GM12878 (cell line): ENCODE results near the gene UBE2E2.

ENCODE experiments used
- CREB1 ChIP-seq: IDR thresholded peaks from 2 replicates; pipeline ENCODE4 v1.6.1; 2012; ENCODE audit warnings: low read depth, mild to moderate bottlenecking, inconsistent platforms
- EP300 ChIP-seq, 2 experiments: fragments of 150-350 bp in 1 of 2; IDR thresholded peaks; 2 replicates each; pipeline ENCODE4 v1.6.1; 2011 to 2012; ENCODE audit warnings: low read depth in 2 of 2, low read length in 2 of 2, borderline replicate concordance in 1 of 2, improper control_type of control experiment in 1 of 2, inconsistent platforms in 1 of 2; ENCODE audit not compliant: control insufficient read depth in 1 of 2
- EZH2 ChIP-seq: IDR thresholded peaks from 2 replicates; pipeline ENCODE4 v1.6.1; 2012; ENCODE audit warnings: low read depth, mild to moderate bottlenecking, control low read depth, inconsistent platforms, low read length, borderline replicate concordance; ENCODE audit not compliant: control insufficient read depth
- SPI1 ChIP-seq: IDR thresholded peaks from 2 replicates; pipeline ENCODE4 v1.6.1; 2011; ENCODE audit warnings: low read depth, mild to moderate bottlenecking, low read length, moderate library complexity, borderline replicate concordance; ENCODE audit not compliant: insufficient read depth
- ZNF207 ChIP-seq: fragments of 450-650 bp; IDR thresholded peaks from 2 replicates; pipeline ENCODE4 v1.6.1; 2014; ENCODE audit warnings: antibody characterized with exemption, mild to moderate bottlenecking, borderline replicate concordance
- ZNF384 ChIP-seq: IDR thresholded peaks from 2 replicates; pipeline ENCODE4 v1.6.1; 2012; ENCODE audit warnings: low read depth, mild to moderate bottlenecking, low read length, improper control_type of control experiment, borderline replicate concordance
- TF ChIP-seq, protein P1 (sequence below): fragments of 450-650 bp; IDR thresholded peaks from 2 replicates; pipeline ENCODE4 v1.6.1; 2017; ENCODE audit warnings: mild to moderate bottlenecking, moderate library complexity
- TF ChIP-seq, protein P2 (sequence below), 3 experiments: IDR thresholded peaks in 2 of 3; conservative IDR thresholded peaks in 1 of 3; 2 replicates each; pipeline ENCODE4 v1.5.1; 2011; ENCODE audit warnings: low read depth in 3 of 3, low read length in 3 of 3, mild to moderate bottlenecking in 3 of 3, control low read depth in 2 of 3, moderate library complexity in 2 of 3, inconsistent platforms in 1 of 3, mixed read lengths in 1 of 3; ENCODE audit not compliant: control insufficient read depth in 2 of 3, insufficient read depth in 1 of 3; ENCODE audit errors: extremely low read depth in 1 of 3
- TF ChIP-seq, protein P3 (sequence below): IDR thresholded peaks from 2 replicates; pipeline ENCODE4 v1.6.1; 2011; ENCODE audit warnings: low read depth, mild to moderate bottlenecking, low read length, moderate library complexity, borderline replicate concordance; ENCODE audit errors: extremely low read depth

DNA sequence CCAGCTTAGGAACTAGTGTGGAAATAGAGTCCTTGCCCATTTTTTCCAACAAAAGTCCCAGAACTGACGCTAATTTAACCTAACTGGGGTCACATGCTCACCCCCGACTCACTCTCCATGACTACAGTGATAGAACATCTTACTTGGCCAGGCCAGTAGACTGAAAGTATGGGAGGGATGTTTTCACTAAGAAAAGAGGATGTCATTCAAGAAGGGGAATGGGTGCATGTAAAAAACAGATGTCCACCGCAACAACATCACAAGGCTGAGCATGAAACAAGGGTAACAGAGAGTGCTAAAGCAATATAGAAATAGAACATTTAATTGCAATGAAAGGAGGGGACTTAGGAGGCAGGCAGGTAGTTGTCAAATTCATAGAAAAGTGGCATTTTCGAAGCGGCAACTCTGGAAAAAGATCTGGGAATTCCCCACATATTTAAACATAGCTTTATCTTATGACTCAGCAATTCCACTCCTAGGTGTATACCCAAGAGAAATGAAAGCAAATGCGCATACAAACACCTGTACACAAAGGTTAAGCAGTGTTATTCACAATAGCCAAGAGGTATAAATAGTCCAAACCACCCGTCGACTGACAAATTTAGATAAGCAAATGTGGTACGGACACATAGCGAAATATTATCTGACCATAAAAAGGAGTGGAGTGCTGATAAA lies 41.1 kb upstream of the UBE2E2 start:
- TF ChIP-seq EZH2 (no peak), SPI1 (peak; percentile 24; the same call in 1 of the 2 replicates), ZNF384 (no peak), EP300 (IDR thresholded peaks at IDR 0.05; ENCODE audit: borderline replicate concordance in 1 of 2, control insufficient read depth in 1 of 2, low read depth in 2 of 2, low read length in 2 of 2) (peak in 1 of 2 experiments; percentile 28; a peak in 2 of 4 replicates), CREB1 (no peak), ZNF207 (no peak)
- TF ChIP-seq, protein P1, sequence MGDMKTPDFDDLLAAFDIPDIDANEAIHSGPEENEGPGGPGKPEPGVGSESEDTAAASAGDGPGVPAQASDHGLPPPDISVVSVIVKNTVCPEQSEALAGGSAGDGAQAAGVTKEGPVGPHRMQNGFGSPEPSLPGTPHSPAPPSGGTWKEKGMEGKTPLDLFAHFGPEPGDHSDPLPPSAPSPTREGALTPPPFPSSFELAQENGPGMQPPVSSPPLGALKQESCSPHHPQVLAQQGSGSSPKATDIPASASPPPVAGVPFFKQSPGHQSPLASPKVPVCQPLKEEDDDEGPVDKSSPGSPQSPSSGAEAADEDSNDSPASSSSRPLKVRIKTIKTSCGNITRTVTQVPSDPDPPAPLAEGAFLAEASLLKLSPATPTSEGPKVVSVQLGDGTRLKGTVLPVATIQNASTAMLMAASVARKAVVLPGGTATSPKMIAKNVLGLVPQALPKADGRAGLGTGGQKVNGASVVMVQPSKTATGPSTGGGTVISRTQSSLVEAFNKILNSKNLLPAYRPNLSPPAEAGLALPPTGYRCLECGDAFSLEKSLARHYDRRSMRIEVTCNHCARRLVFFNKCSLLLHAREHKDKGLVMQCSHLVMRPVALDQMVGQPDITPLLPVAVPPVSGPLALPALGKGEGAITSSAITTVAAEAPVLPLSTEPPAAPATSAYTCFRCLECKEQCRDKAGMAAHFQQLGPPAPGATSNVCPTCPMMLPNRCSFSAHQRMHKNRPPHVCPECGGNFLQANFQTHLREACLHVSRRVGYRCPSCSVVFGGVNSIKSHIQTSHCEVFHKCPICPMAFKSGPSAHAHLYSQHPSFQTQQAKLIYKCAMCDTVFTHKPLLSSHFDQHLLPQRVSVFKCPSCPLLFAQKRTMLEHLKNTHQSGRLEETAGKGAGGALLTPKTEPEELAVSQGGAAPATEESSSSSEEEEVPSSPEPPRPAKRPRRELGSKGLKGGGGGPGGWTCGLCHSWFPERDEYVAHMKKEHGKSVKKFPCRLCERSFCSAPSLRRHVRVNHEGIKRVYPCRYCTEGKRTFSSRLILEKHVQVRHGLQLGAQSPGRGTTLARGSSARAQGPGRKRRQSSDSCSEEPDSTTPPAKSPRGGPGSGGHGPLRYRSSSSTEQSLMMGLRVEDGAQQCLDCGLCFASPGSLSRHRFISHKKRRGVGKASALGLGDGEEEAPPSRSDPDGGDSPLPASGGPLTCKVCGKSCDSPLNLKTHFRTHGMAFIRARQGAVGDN, result no peak
- TF ChIP-seq, protein P2, sequence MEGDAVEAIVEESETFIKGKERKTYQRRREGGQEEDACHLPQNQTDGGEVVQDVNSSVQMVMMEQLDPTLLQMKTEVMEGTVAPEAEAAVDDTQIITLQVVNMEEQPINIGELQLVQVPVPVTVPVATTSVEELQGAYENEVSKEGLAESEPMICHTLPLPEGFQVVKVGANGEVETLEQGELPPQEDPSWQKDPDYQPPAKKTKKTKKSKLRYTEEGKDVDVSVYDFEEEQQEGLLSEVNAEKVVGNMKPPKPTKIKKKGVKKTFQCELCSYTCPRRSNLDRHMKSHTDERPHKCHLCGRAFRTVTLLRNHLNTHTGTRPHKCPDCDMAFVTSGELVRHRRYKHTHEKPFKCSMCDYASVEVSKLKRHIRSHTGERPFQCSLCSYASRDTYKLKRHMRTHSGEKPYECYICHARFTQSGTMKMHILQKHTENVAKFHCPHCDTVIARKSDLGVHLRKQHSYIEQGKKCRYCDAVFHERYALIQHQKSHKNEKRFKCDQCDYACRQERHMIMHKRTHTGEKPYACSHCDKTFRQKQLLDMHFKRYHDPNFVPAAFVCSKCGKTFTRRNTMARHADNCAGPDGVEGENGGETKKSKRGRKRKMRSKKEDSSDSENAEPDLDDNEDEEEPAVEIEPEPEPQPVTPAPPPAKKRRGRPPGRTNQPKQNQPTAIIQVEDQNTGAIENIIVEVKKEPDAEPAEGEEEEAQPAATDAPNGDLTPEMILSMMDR (IDR thresholded peaks at IDR 0.05 in 2 of 3, conservative IDR thresholded peaks at IDR 0.05 in 1 of 3; ENCODE audit: control insufficient read depth in 2 of 3, extremely low read depth in 1 of 3, insufficient read depth in 1 of 3, low read depth in 3 of 3, low read length in 3 of 3), result no peak
- TF ChIP-seq, protein P3, sequence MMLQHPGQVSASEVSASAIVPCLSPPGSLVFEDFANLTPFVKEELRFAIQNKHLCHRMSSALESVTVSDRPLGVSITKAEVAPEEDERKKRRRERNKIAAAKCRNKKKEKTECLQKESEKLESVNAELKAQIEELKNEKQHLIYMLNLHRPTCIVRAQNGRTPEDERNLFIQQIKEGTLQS, result 0 out of 2 replicates have a peak, but pooled peaks have one; percentile 19
